ENCODE measurements around the gene ZBTB1. TPM values are rescaled to one million over a fixed set of nuclear protein-coding genes. Genes with fewer than 3 reads are reported as not detected.
A peak's percentile ranks its signal among the peaks of the same experiment; 100 is the strongest.

ZBTB1 gene
- total and polyA plus RNA-seq, 12 donors, result 15.1 to 38.1 (median 28.2) TPM

- intact Hi-C loops (cut with DNase I), result no loop called here
- no peak for TF ChIP-seq CTCF (IDR thresholded peaks at IDR 0.05)
- no peak for TF ChIP-seq POLR2A (IDR thresholded peaks at IDR 0.05)
- no peak overlapping the region for H3K27ac ChIP-seq
- no peaks in the 10 kb centered on the region for H3K9me3 ChIP-seq (replicated peaks in 1 of 3)
- no peaks in the 10 kb centered on the region for H3K27me3 ChIP-seq
- H3K36me3 ChIP-seq (replicated peaks in 1 of 2), result peaks cover 0 to 2% of the 10 kb centered on the region in 2 donors
- no peak for DNase-seq
- no peak overlapping the region for H3K4me3 ChIP-seq
- H3K4me1 ChIP-seq (replicated peaks in 1 of 2), result peaks cover 0 to 17% of the 10 kb centered on the region in 2 donors
These were observed 9.3 kb upstream of the ZBTB1 start for GRCh38 chr14:64495252-64495651.

- TF ChIP-seq CTCF (IDR thresholded peaks at IDR 0.05), result no peak
- TF ChIP-seq POLR2A (IDR thresholded peaks at IDR 0.05), result no peak
- H3K4me3 ChIP-seq, result no peak overlapping the region
- H3K36me3 ChIP-seq (replicated peaks in 1 of 2), result no peaks in the 10 kb centered on the region
- no peak overlapping the region for H3K27ac ChIP-seq
- H3K27me3 ChIP-seq, result no peaks in the 10 kb centered on the region
- intact Hi-C loops (cut with DNase I), result no loop called here
- peaks cover 6 to 29% of the 10 kb centered on the region in 2 donors for H3K4me1 ChIP-seq (replicated peaks in 1 of 2)
- H3K9me3 ChIP-seq (replicated peaks in 1 of 3), result no peaks in the 10 kb centered on the region
- DNase-seq, result no peak
These were observed 7.8 kb upstream of the ZBTB1 start for GRCh38 chr14:64496764-64497163.

GRCh38 chr14:64500088-64500487 is 4.5 kb upstream of the ZBTB1 start:
- Histone ChIP-seq H3K9me3 (replicated peaks in 1 of 3) (no peaks in the 10 kb centered on the region), H3K4me3 (no peak overlapping the region), H3K27me3 (no peaks in the 10 kb centered on the region), H3K27ac (no peak overlapping the region), H3K4me1 (replicated peaks in 1 of 2) (peaks cover 13 to 39% of the 10 kb centered on the region in 2 donors), H3K36me3 (replicated peaks in 1 of 2) (no peaks in the 10 kb centered on the region)
- TF ChIP-seq POLR2A (IDR thresholded peaks at IDR 0.05) (no peak), CTCF (IDR thresholded peaks at IDR 0.05) (no peak)
- DNase-seq, result no peak
- intact Hi-C loops (cut with DNase I), result no loop called here
- whole genome bisulfite sequencing, 4 donors, result 98 to 100% (median 100%) methylated on average over 1 of the region's 1 CpG

GRCh38 chr14:64501411-64502171 is 3.0 kb upstream of the ZBTB1 start:
- H3K36me3 ChIP-seq (replicated peaks in 1 of 2), result no peaks in the 10 kb centered on the region
- no peaks in the 10 kb centered on the region for H3K9me3 ChIP-seq (replicated peaks in 1 of 3)
- H3K4me1 ChIP-seq (replicated peaks in 1 of 2), result peaks cover 20 to 45% of the 10 kb centered on the region in 2 donors
- peak; percentile 39 to 83 (median 70) for DNase-seq
- peak overlapping the region in 1 of 4 donors; percentile 89 for H3K4me3 ChIP-seq
- intact Hi-C loops (cut with DNase I), result no loop called here
- WGBS, 4 donors, result 42 to 44% (median 42%) methylated on average over 8 of the region's 8 CpGs
- H3K27me3 ChIP-seq, result no peaks in the 10 kb centered on the region
- H3K27ac ChIP-seq, result peak overlapping the region; percentile 7 to 100 (median 29)
- TF ChIP-seq CTCF (IDR thresholded peaks at IDR 0.05) (no peak), POLR2A (IDR thresholded peaks at IDR 0.05) (peak in 1 of 2 donors; percentile 32)

Measured in adrenal gland (tissue), 12 donors.